Measurements from ENCODE around the gene PKDREJ. TPM values are rescaled to one million over a fixed set of nuclear protein-coding genes. Genes with fewer than 3 reads are reported as not detected.
"Not testable (repeated sequence)": the region's sequence is repeated elsewhere in the genome, so short reads cannot be mapped to it uniquely, and the experiment has no call there.

The PKDREJ gene
- total RNA-seq (2021) (not detected in 2 replicates), Bru-seq, nascent RNA (percentile 8 among the genes with signal in this experiment), BruChase-seq, experiment 1, labeled RNA remaining after a 2-hour chase (percentile 7 among the genes with signal in this experiment), BruChase-seq, experiment 2, labeled RNA remaining after a 6-hour chase (not detected)
- long read RNA-seq: 0 reads

GRCh38 chr22:46263216-46263590 is at the start of gene PKDREJ:
PKDREJ (minus strand) TSS chr22:46263343; CDS start chr22:46263322, 21 bp downstream.
- POLR2A ChIA-PET (ENCODE audit: unreplicated experiment): interaction anchor here (0.7 kb wide), 1 partner anchor 119 kb away, joined by 14 read pairs; no protein-coding TSS in a partner anchor
- DNase-seq: no peak
- Histone ChIP-seq H3K9me2 (ENCODE audit: insufficient read depth) (no peaks in the 10 kb centered on the region), H3K9me3 (ENCODE audit: insufficient read depth, low read depth) (peaks cover 3% of the 10 kb centered on the region; the same call in 1 of the 2 replicates), H2AFZ (no peak within 1 kb of the TSS), H3K4me2 (no peak within 1 kb of the TSS), H3K27ac (no peak within 1 kb of the TSS), H3K27me3 (ENCODE audit: insufficient read depth, low read depth) (peaks cover 36% of the 10 kb centered on the region), H3F3A (ENCODE audit: insufficient read depth, low read depth) (no peaks in the 10 kb centered on the region), H3K4me1 (replicated peaks; ENCODE audit: insufficient read depth) (peaks cover 12% of the 10 kb centered on the region; the same call in 1 of the 2 replicates), H3K79me2 (ENCODE audit: low read depth) (peaks cover 1% of the 10 kb centered on the region; the same call in 1 of the 2 replicates), H3K4me3 (no peak within 1 kb of the TSS), H4K20me1 (ENCODE audit: insufficient read depth) (no peaks in the 10 kb centered on the region), H3K36me3 (ENCODE audit: low read depth) (no peaks in the 10 kb centered on the region)
- intact Hi-C loops (cut with micrococcal nuclease; ENCODE audit: unreplicated experiment): no loop called here
- CTCF ChIA-PET: interaction anchor here (0.7 kb wide), 1 partner anchor 275 kb away, joined by 5 read pairs; no protein-coding TSS in a partner anchor
- TF ChIP-seq CTCF (conservative IDR thresholded peaks at IDR 0.05): no peak
- TF ChIP-seq EZH2 (IDR thresholded peaks at IDR 0.05; ENCODE audit: low read depth): no peak
- no TSS peak for BruUV-seq (replicated peaks)

GRCh38 chr22:46312848-46313247 is 49.7 kb upstream of the PKDREJ start:
- intact Hi-C loops (cut with micrococcal nuclease; ENCODE audit: unreplicated experiment): loop anchor here (5.0 kb wide), 1 partner anchor 316 kb away; no protein-coding TSS in a partner anchor
- CTCF ChIA-PET: interaction anchor here (0.7 to 0.9 kb wide), 3 partner anchors 9 to 229 kb away, joined by 4 to 14 read pairs (median 13); no protein-coding TSS in a partner anchor
- H3K9me2 ChIP-seq (ENCODE audit: insufficient read depth); H3K4me2 ChIP-seq; H4K20me1 ChIP-seq (ENCODE audit: insufficient read depth); BruUV-seq (replicated peaks); H3K4me3 ChIP-seq; H3K4me1 ChIP-seq (replicated peaks; ENCODE audit: insufficient read depth); H3K36me3 ChIP-seq (ENCODE audit: low read depth); H3K9me3 ChIP-seq (ENCODE audit: insufficient read depth, low read depth); DNase-seq; H3K27ac ChIP-seq; H3K79me2 ChIP-seq (ENCODE audit: low read depth); H2AFZ ChIP-seq; H3F3A ChIP-seq (ENCODE audit: insufficient read depth, low read depth); H3K27me3 ChIP-seq (ENCODE audit: insufficient read depth, low read depth); POLR2A ChIA-PET (ENCODE audit: unreplicated experiment): not testable (repeated sequence)

GRCh38 chr22:46312056-46312455 is 48.9 kb upstream of the PKDREJ start:
- no peak overlapping the region for H2AFZ ChIP-seq
- no peaks in the 10 kb centered on the region for H3K27me3 ChIP-seq (ENCODE audit: insufficient read depth, low read depth)
- no peaks in the 10 kb centered on the region for H3K9me2 ChIP-seq (ENCODE audit: insufficient read depth)
- DNase-seq: no peak
- H3K4me3 ChIP-seq: no peak overlapping the region
- H3K27ac ChIP-seq: no peak overlapping the region
- H3K4me2 ChIP-seq: no peak overlapping the region
- BruUV-seq (replicated peaks): no TSS peak
- H3K36me3 ChIP-seq (ENCODE audit: low read depth): 0 out of 2 replicates have a peak, but pooled peaks cover 4% of the 10 kb centered on the region
- H3K79me2 ChIP-seq (ENCODE audit: low read depth): peaks cover 13% of the 10 kb centered on the region
- intact Hi-C loops (cut with micrococcal nuclease; ENCODE audit: unreplicated experiment): loop anchor here (5.0 kb wide), 1 partner anchor 315 kb away; no protein-coding TSS in a partner anchor
- TF ChIP-seq CTCF (conservative IDR thresholded peaks at IDR 0.05): no peak
- no peak for TF ChIP-seq EZH2 (IDR thresholded peaks at IDR 0.05; ENCODE audit: low read depth)
- ChIA-PET CTCF (no interaction called here), POLR2A (ENCODE audit: unreplicated experiment) (no interaction called here)
- H3F3A ChIP-seq (ENCODE audit: insufficient read depth, low read depth): peaks cover 5% of the 10 kb centered on the region; the same call in 1 of the 2 replicates
- H3K9me3 ChIP-seq (ENCODE audit: insufficient read depth, low read depth): no peaks in the 10 kb centered on the region
- H3K4me1 ChIP-seq (replicated peaks; ENCODE audit: insufficient read depth): no peaks in the 10 kb centered on the region
- no peaks in the 10 kb centered on the region for H4K20me1 ChIP-seq (ENCODE audit: insufficient read depth)
